Natural killer cell (primary cell): Measurements from ENCODE around the gene NLGN3. TPM values are rescaled to one million over a fixed set of nuclear protein-coding genes. Genes with fewer than 3 reads are reported as not detected.
"Not testable (repeated sequence)": the region's sequence is repeated elsewhere in the genome, so short reads cannot be mapped to it uniquely, and the experiment has no call there.

Source experiments
- ATAC-seq, 3 donors: fragments of 150-1000 bp in 2 of 3; fragments of 200-7000 bp in 1 of 3; cut with Tn5 transposase; 1 replicate in 1 of 3; 2 replicates in 2 of 3; pipeline ENCODE4 v1.10.0; 2021; ENCODE audit warnings: mild to moderate bottlenecking in 2 of 3, moderate library complexity in 2 of 3
- DNase-seq, 2 donors: peaks; one replicate each; pipeline versions ENCODE4 v3.0.0 to v3.0.0-alpha.2; 2013 to 2021; ENCODE audit warnings: mixed read lengths in 1 of 2
- H3K27ac ChIP-seq: one replicate; pipeline ENCODE4 v1.5.1; 2013; ENCODE audit warnings: mild to moderate bottlenecking, low read length
- H3K27me3 ChIP-seq: one replicate; pipeline ENCODE4 v1.6.1; 2013; ENCODE audit warnings: low read length; ENCODE audit not compliant: control insufficient read depth, insufficient read depth
- H3K36me3 ChIP-seq: one replicate; pipeline ENCODE4 v1.6.1; 2013; ENCODE audit warnings: low read length; ENCODE audit not compliant: control insufficient read depth, insufficient read depth
- H3K4me1 ChIP-seq: one replicate; pipeline ENCODE4 v1.6.1; 2013; ENCODE audit warnings: low read length; ENCODE audit not compliant: control insufficient read depth, insufficient read depth
- H3K4me3 ChIP-seq: one replicate; pipeline ENCODE4 v1.5.1; 2013; ENCODE audit warnings: low read length
- H3K9me3 ChIP-seq: one replicate; pipeline ENCODE4 v1.6.1; 2013; ENCODE audit warnings: low read length; ENCODE audit not compliant: control insufficient read depth, insufficient read depth
- H3K27ac Mint-ChIP-seq, 2 donors: one replicate each; pipeline ENCODE4 v1.8.0; 2022; ENCODE audit warnings: mild to moderate bottlenecking in 2 of 2, mixed read lengths in 2 of 2, moderate library complexity in 1 of 2
- H3K27me3 Mint-ChIP-seq, 2 donors: one replicate each; pipeline ENCODE4 v1.8.0; 2022; ENCODE audit warnings: low read depth in 2 of 2, mixed read lengths in 2 of 2
- H3K36me3 Mint-ChIP-seq: one replicate; pipeline ENCODE4 v1.8.0; 2022; ENCODE audit warnings: mixed read lengths
- H3K4me1 Mint-ChIP-seq, 2 donors: one replicate each; pipeline ENCODE4 v1.8.0; 2022; ENCODE audit warnings: mixed read lengths in 2 of 2
- H3K4me3 Mint-ChIP-seq: one replicate; pipeline ENCODE4 v1.8.0; 2022; ENCODE audit warnings: mild to moderate bottlenecking, moderate library complexity, mixed read lengths
- H3K9me3 Mint-ChIP-seq, 2 donors: one replicate each; pipeline ENCODE4 v1.8.0; 2022; ENCODE audit warnings: mixed read lengths in 2 of 2
- WGBS: methylation state at CpG from one replicate; pipeline ENCODE4 v1.1.7; 2013; ENCODE audit warnings: missing lambda C conversion rate; ENCODE audit not compliant: insufficient coverage; 5-methylcytosine and 5-hydroxymethylcytosine counted together
- intact Hi-C: fragments of 100-400 bp; cut with micrococcal nuclease; formaldehyde crosslinking; loops from one replicate; pipeline ENCODE4 v1.14.2; 2022
- total RNA-seq, 4 donors: library from RNA; stranded (reverse); fragments of 120-200 nt in 1 of 4; gene quantifications; one replicate each; pipeline versions ENCODE4 v1.2.3 to v1.2.4, GENCODE V29; 2013 to 2022
- TF ChIP-seq, protein P1 (sequence below): fragments of 200-600 bp; IDR thresholded peaks from one replicate; pipeline ENCODE4 v1.8.0; 2022; ENCODE audit warnings: antibody characterized with exemption

NLGN3 gene
- total RNA-seq, 3 donors from 2014 or later (not counting 1 experiment from before 2014, with no cell fraction given) = 4.0 to 4.3 (median 4.0) TPM

DNA sequence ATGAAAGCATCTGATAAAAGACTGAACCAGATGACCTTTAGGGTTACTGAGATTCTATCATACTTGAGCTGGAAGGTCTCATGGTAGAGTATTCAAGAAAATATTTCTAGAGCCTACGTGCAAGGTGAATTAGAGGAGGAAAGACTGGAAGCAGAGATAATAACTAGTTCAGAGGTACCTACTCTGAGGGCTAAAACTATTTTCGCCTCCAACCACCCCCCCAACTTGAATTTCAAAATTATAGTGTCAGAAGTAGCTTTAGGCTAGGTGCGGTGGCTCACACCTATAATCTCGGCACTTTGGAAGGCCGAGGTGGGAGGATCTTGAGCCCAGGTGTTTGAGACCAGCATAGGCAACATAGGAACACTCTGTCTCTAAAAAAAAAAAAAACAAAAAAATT is 30.9 kb downstream of the NLGN3 start:
- H3K9me3 ChIP-seq = no peaks in the 10 kb centered on the region
- intact Hi-C loops = loop anchor here (5.0 kb wide), 1 partner anchor 78 kb away; the partner anchor contains the start of gene FOXO4
- no CpG with 5 or more reads among the region's 5 CpGs for WGBS
- no peak for ATAC-seq
- TF ChIP-seq, protein P1, sequence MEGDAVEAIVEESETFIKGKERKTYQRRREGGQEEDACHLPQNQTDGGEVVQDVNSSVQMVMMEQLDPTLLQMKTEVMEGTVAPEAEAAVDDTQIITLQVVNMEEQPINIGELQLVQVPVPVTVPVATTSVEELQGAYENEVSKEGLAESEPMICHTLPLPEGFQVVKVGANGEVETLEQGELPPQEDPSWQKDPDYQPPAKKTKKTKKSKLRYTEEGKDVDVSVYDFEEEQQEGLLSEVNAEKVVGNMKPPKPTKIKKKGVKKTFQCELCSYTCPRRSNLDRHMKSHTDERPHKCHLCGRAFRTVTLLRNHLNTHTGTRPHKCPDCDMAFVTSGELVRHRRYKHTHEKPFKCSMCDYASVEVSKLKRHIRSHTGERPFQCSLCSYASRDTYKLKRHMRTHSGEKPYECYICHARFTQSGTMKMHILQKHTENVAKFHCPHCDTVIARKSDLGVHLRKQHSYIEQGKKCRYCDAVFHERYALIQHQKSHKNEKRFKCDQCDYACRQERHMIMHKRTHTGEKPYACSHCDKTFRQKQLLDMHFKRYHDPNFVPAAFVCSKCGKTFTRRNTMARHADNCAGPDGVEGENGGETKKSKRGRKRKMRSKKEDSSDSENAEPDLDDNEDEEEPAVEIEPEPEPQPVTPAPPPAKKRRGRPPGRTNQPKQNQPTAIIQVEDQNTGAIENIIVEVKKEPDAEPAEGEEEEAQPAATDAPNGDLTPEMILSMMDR = no peak
- no peak overlapping the region for H3K27ac ChIP-seq
- Mint-ChIP-seq H3K36me3 (no peaks in the 10 kb centered on the region), H3K4me3 (no peak overlapping the region), H3K27me3 (no peaks in the 10 kb centered on the region), H3K27ac (no peak overlapping the region), H3K4me1 (peaks cover 5 to 6% of the 10 kb centered on the region in 2 donors), H3K9me3 (no peaks in the 10 kb centered on the region)
- H3K4me1 ChIP-seq = no peaks in the 10 kb centered on the region
- H3K36me3 ChIP-seq = no peaks in the 10 kb centered on the region
- no peak for DNase-seq
- no peaks in the 10 kb centered on the region for H3K27me3 ChIP-seq
- no peak overlapping the region for H3K4me3 ChIP-seq

DNA sequence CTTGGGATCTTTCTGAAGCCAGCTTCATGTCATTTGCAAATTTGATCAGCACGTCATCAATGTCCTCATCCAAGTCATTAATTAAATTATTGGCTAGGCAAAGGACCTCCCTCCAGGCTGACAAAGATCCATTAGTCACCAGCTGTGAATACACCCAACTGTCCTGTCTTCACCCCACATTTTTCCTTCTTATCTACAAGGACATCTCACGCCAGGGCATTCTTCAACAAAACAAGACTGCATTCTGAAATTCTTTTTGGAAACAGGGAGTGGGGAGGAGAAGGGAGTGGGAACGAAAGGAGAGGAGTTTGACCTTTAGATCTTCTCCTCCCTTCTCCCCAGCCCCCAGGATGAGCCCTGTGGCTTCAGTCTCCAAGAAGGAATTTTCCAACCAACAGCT is 32.7 kb downstream of the NLGN3 start:
- Mint-ChIP-seq H3K27me3 (no peaks in the 10 kb centered on the region), H3K4me3 (no peak overlapping the region), H3K4me1 (peaks cover 0 to under 1% of the 10 kb centered on the region in 2 donors), H3K27ac (no peak overlapping the region), H3K9me3 (no peaks in the 10 kb centered on the region), H3K36me3 (no peaks in the 10 kb centered on the region)
- 94% methylated on average over 1 of the region's 3 CpGs for WGBS
- no peaks in the 10 kb centered on the region for H3K36me3 ChIP-seq
- TF ChIP-seq, protein P1 = no peak
- ATAC-seq (no peak), DNase-seq (no peak)
- no peaks in the 10 kb centered on the region for H3K27me3 ChIP-seq
- peaks cover 10% of the 10 kb centered on the region for H3K4me1 ChIP-seq
- no peaks in the 10 kb centered on the region for H3K9me3 ChIP-seq
- no peak overlapping the region for H3K4me3 ChIP-seq
- intact Hi-C loops = loop anchor here (5.0 kb wide), 1 partner anchor 80 kb away; the partner anchor contains the start of gene FOXO4
- H3K27ac ChIP-seq = no peak overlapping the region

DNA sequence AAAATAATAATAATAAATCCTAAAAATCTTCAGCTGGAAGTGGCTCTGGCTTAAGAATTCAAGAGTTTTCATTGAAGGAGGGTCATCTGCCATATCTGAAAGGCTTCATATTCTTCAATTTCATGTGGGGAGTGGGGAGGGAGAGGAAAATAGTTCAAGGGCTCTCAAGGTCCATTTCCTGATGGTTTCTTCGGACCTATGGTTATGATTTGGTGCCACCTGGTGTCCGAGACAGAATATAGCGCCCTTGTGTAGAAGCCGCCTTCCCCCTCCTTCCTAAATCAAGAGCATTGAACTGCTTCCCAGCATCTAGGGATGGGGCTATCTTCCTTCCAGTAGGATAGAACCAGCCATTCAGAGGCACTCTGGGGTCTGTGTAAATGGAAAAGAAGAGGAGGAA is 34.3 kb downstream of the NLGN3 start:
- H3K4me3 Mint-ChIP-seq = no peak overlapping the region
- 0% methylated on average over 3 of the region's 4 CpGs for WGBS
- Histone ChIP-seq H3K4me1 (peaks cover 19% of the 10 kb centered on the region), H3K4me3 (no peak overlapping the region), H3K27ac (no peak overlapping the region), H3K27me3 (no peaks in the 10 kb centered on the region), H3K36me3 (no peaks in the 10 kb centered on the region), H3K9me3 (no peaks in the 10 kb centered on the region)
- H3K9me3 Mint-ChIP-seq = no peaks in the 10 kb centered on the region
- DNase-seq (peak; percentile 25 to 79), ATAC-seq (peak; percentile 36 to 61 (median 36))
- intact Hi-C loops = loop anchor here (1.0 to 5.0 kb wide), 3 partner anchors 82 to 410 kb away; partner anchors contain the start of gene FOXO4
- TF ChIP-seq, protein P1 = peak; percentile 48
- H3K27me3 Mint-ChIP-seq = no peaks in the 10 kb centered on the region
- peaks cover 0 to 7% of the 10 kb centered on the region in 2 donors for H3K4me1 Mint-ChIP-seq
- no peaks in the 10 kb centered on the region for H3K36me3 Mint-ChIP-seq
- peak overlapping the region in 1 of 2 donors; percentile 42 for H3K27ac Mint-ChIP-seq

DNA sequence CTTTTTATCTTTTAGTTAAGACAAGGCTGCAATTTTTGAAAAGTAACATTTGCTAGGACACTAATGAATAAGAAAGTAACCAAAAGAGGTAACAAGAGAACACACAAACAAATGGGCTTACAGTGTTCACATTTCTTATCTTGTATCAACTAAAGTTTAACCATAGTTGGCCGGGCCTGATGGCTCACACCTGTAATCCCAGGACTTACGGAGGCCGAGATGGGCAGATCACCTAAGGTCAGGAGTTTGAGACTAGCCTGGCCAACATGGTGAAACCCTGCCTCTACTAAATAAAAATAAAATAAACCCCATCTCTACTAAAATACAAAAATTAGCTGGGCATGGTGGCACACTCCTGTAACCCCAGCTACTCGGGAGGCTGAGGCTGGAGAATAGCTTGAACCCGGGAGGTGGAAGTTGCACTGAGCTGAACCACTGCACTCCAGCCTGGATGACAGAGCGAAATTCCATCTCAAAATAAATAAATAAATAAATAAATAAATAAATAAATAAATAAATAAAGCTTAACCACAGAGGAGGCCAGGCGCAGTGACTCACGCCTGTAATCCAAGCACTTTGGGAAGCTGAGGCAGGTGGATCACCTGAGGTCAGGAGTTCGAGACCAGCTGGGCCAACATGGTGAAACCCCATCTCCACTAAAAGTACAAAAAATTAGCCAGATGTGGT is 36.1 kb downstream of the NLGN3 start:
- H3K9me3 Mint-ChIP-seq, H3K27me3 Mint-ChIP-seq, H3K4me3 ChIP-seq, H3K36me3 Mint-ChIP-seq, H3K4me1 Mint-ChIP-seq, DNase-seq, H3K9me3 ChIP-seq, intact Hi-C loops, ATAC-seq, H3K27me3 ChIP-seq, H3K36me3 ChIP-seq: not testable (repeated sequence)
- 98% methylated on average over 7 of the region's 9 CpGs for WGBS
- peak overlapping the region; percentile 88 for H3K27ac ChIP-seq
- Mint-ChIP-seq H3K4me3 (peak overlapping the region; percentile 47), H3K27ac (peak overlapping the region in 1 of 2 donors; percentile 36)
- H3K4me1 ChIP-seq = peaks cover 19% of the 10 kb centered on the region
